NCI-H2081 (cell line): ENCODE data around the gene LCN10.
"Not testable (repeated sequence)": the region's sequence is repeated elsewhere in the genome, so short reads cannot be mapped to it uniquely, and the experiment has no call there.

Experiments
- DNase-seq, 2 experiments: peaks; one replicate each; lab custom pipeline; 2025; lab: John Stamatoyannopoulos, UW

The LCN10 gene

DNA sequence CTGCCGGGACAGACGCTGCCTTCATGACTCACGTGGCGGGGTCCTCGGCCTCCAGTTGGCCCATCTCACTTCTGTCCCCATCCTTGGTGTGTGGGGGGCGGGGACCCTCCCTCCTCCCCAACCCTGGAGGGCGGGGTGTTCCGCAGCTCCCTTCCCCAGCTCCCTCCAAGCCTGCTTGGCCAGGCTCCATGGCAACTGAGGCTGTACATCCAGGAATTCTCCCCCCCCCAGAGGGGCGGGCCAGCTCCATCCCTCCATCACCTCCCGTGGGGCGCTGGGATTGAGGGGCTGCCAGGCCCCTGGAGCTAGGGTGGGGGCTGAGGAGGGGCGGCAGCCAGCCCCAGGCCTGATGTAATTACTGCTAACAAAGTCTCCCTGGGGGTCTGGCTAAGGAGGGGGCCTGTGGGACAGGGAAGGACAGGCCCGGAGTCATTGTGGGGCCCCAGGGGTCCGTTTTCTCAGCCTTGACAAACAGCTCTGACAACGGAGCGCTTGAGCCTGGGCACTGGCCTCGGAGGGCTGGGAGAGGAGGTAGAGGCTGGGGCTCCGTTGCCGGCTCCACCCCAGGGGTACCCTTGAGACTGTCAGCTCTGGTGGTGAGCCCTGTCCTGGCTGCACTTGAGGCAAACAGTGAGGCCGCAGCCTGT, 22.4 kb downstream of the LCN10 start:
- DNase-seq = peak; percentile 46 to 56

DNA sequence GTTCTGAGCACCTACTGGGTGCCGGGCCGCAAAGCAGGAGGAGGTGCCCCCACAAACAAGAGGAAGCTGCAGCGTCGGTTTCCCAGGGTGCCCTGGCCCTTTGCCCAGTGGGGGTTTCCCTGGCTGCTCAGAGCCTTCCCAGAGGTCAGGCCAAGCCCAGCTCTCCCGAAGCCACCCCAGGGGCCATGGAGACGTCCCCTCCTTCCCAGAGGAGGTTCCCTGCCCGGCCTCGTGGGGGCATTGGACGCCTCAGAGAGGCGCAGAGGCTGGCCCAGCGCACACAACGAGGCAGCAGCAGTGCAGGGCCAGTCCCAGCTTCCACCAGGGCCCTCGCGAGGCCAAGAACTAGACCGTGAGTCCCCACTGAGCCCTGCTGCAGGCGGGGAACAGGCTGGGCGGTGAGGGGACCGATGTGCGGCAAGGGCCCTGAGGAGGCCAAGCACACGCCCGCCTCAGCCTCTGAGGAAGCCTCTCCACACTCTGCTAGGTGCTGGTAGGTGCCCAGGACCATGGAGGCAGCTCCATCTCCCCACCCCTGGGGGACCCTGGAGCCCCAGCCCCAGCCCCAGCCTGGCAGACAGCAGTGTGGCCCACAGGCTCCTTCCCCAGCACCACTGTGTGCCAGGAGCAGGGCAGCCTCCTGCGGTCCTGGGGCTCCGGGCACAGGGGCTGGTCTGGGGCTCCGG, 23.4 kb downstream of the LCN10 start:
- no peak for DNase-seq

DNA sequence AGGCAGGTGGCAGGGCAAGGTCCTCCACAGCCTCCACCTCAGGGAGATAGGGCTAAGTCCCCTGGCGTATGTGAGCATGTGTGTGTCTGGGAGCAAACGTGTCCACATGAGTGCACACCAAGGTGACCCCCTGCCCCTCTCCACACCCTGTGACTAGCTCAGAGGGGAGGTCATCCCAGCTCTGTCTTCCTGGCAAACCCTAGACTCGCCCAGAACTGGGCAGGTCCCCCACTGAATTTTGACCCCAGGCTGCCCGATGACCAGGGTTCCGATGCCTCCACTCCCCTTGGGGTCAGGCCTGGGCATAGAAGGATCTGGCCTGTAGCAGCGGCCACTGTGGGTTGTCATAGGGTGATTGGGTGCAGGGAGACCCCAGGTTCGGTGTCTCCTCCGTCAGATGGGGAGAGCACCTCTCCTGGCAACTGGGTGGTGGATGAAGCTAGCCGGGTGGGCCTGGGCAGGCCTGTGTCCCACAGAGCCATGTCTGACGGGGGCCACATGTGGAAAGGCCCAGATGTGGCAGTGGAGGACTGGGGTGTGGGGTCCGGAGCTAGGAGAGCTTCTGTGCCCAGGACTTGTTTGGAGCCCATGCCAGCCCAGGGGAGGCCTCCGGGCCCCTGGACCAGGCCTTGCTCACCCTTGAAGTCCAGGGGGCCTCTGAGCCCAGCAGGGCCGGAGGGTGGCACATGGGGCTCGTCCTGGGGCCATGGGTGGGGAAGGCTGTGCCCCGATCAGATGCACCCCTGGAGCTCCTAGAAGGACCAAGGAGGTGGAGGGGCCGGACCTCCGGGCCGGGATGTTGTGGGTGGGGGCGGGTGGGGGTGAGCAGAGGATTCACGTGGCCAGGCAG, 24.2 kb downstream of the LCN10 start:
- no peak for DNase-seq

DNA sequence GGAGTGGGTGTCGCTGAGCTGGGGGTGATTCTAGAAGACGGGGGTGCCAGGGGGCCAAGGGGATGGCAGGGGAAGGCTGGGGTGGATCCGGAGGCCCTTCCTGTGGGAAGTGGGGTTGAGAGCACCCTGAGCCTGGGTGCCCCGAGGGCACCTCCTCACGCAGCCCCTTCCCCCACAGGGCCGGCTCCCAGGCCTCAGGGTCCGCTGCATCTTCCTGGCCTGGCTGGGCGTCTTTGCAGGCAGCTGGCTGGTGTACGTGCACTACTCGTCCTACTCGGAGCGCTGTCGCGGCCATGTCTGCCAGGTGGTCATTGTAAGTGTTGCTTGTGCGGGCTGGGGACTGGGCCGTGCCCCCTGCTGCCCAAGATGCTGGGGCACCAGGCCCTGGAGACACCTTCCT, 25.3 kb downstream of the LCN10 start:
- DNase-seq = no peak

DNA sequence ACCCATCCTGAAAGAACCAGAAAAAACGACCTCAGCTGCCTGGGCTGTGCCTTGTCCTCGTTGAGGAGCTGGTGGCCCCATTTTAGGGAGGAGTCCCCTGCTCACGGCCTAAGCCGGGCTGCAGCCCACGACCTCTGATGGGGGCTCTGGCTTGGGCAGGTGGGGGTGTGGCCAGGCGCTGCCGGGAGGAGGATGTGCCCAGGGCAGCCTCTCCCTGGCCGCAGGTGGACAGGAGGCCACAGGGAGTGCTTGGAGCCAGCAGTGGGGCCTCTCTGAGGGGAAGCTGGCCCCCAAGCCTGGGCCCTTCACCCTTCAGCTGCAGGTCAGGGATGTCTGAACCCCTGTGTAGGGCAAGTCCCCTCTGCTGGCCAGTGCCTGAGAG, 27.9 kb downstream of the LCN10 start:
- DNase-seq = no peak

DNA sequence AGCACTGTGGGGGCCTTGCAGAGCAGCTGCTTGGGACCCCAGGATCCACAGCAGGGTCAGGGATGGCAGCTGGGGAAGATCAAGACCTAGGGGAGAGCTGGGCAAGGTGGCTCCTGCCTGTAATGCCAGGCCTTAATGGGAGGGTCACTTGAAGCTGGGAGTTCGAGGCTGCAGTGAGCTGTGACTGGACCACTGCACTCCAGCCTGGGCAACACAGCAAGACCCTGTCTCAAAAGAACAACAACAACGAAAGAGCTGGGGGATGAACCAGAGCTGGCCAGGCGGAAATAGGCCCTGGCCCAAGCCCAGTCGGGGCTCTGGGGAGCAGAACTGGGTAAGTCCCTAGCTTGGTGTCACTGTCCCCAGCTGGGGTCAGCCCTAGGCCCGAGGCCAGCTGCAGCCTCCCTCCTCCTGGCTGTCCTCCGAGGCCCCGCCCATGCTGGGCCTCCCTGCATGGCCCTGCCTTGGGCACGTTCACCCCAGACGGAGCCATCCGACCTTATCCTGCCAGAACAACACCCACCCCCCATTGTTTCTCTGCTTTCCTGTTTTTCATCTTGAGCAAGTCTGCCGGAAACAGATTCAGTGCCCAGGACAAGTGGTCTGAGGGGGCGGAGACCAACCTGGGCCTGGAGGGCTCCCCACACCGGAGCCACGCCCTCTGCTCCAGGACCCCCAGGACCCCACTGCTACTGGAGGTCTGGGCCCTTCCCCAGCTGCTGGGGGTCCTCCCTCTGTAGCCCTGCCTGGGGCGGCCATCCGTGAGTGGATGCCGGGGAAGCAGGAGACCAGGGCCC, 28.4 kb downstream of the LCN10 start:
- DNase-seq = no peak

DNA sequence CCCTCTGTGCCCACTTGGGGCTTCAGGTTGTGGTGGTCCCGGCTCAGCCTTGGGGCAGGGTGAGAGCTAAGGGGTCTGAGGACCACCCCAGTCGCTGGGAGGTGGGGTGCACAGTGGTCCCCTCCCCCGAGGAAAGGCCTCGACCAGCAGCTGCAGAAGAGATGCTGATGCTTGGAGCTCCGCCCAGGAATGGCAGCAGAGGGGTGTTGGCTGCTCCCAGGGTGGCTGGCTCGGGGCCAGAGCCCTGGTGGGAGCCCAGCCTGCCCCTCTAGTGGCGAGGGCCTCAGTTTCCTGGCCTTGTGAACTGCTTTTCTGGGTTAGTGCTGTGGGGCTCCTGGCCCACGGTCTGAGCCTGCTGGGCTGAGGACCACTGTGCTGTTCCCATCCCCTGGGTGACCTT, 29.2 kb downstream of the LCN10 start:
- peak; percentile 12 to 63 for DNase-seq

DNA sequence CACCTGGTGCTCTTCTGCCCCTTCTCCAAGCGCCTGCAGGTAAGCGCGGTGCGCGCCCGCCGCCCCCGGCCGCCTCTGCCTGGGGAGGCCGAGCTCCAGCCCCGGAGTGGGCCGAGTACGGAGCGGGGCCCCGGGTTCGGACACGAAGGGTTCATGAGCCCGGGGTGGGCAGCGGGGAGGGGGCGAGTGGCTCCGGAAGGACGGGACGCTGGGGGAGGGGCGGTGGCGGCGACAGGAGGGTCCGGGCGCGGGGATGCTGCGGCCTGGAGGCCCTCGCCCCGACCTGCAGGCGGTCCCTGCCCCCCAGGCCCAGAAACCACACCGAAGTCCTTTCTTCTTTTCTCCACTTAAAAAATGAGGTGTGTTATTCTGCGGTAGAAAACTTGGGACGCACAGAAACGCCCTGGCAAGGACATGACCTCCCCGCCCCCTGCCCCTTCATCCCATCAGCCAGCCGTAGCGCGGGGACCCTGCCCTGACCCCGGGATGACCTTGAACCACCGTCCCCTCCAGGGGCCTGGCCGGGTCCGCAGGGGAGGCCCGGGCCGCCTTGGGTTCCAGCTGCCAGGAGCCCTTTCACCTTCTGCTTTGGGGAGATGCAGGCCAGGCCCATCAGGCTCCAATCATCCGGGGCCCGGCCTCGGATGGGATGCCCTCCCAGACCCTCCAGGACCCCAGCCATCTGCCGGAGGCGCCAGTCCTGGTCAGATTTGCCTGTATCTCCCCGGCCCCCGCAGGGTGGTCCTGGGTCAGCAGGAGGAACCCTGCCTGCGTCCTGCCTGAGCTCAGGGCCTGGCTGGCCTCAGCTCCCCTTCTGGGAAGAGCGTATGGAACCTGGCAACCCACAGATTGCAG, 29.8 kb downstream of the LCN10 start:
- no peak for DNase-seq

DNA sequence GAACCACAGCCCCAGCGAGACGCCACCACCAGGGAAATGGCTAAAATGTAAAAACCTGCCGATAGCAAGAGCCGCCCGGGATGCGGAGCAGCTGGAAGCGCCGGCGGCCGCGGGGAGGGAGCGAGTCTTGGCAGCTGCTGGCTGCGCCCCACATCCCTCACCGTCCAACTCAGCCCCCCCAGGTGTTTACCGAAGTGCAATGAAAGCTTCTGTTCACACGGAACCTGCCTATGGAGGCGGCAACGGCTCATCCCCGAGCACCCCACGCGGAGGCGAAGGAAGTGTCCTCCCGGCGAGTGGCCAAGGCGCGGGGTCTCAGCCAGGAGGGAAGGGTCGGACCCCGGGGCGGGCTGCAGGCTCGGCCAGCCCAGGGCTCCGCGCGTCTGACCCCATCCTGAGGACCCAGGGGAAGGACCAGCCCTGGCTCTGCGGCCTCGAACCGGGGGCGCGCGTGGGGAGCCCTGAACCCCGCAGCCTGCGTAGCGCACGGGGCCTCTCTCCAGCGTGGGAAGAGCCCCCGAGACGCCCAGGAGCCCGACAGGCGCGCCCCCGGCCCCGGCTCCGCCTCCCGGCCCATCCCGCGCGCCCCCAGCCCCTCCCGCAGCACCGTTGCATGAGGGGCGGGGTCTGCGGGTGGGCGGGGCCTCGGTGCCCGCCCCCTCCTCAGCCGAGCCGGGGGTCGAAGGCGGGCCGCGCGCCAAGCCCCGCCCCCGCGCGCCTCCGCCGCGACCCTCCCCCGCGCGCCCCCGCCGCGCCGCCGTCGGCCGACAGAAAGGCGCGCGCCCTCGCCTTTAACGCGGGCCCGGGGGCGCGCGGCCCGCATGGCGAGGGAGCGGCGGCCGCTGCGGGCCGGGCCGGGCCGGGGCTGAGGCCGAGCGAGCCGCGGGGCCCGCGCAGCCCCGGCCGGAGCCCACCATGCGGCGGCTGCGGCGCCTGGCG, 30.7 kb downstream of the LCN10 start, which contains the start of gene DIPK1B:
TSS of gene DIPK1B (plus strand) at position 822 of the 939 bp plus-strand sequence. CDS start at position 916, 94 bp downstream.
- DNase-seq = peak; percentile 73 to 86

DNA sequence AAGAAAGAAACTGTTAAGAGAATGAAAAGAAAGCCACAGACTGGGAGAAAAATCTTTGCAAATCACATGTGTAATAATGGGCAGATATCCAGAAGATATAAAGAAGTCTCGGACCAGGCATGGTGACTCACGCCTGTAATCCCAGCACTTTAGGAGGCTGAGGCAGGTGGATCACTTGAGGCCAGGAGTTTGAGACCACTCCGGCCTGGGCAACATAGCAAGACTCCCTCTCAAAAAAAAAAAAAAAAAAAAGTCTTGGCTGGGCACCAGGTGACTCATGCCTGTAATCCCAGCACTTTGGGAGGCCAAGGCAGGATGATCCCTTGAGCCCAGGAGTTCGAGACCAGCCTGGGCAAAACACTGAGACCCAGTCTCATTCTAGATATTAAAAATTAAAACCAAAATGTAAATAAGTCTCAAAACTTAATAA, 31.5 kb downstream of the LCN10 start:
- DNase-seq = not testable (repeated sequence)

DNA sequence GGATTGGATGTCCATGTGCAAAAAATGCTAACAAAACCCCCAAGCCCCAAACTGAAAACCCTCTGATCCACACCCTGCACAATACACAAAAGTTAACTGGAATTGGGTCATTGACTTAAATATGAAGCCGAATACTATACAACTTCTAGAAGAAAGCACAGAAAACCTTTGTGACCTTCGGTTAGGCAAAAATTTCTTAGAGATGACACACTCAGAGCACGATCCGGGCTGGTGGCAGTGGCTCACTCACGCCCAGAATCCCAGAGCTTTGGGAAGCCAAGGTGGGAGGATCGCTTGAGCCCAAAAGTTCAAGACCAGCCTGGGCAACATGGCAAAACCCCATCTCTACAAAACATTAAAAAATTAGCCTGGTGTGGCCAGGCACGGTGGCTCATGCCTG, 32.2 kb downstream of the LCN10 start:
- DNase-seq = no peak

DNA sequence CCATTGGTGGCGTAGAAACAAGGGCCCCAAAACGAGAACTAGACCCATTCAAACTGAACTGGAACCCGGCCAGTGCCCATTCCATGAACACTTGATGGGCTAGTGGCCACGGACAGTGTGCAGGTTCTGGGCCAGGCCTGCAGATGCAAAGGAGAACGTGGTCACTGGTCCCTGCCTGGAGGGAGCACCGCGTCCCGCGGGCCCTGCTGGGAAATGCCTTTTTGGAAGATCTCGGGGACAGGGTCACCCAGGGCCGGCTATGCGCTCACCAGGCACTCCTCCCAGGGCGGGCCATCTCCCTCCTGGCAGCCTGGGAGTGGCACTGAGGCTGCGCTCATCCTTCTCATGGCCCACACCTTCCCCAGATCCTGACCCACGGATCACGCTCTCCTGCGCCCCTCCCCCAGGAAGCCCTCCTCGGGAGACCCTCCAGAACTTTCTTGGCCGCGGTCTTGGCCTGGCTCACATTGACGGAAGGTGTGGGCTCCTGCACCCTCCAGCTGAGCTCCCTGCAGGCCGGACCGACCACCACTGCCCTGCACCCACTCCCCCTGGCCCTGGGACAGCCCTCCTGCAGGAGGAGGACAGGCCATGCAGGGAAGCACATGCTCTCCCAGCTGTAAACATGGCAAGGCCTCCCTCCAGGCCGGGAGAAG, 33.2 kb downstream of the LCN10 start:
- no peak for DNase-seq

DNA sequence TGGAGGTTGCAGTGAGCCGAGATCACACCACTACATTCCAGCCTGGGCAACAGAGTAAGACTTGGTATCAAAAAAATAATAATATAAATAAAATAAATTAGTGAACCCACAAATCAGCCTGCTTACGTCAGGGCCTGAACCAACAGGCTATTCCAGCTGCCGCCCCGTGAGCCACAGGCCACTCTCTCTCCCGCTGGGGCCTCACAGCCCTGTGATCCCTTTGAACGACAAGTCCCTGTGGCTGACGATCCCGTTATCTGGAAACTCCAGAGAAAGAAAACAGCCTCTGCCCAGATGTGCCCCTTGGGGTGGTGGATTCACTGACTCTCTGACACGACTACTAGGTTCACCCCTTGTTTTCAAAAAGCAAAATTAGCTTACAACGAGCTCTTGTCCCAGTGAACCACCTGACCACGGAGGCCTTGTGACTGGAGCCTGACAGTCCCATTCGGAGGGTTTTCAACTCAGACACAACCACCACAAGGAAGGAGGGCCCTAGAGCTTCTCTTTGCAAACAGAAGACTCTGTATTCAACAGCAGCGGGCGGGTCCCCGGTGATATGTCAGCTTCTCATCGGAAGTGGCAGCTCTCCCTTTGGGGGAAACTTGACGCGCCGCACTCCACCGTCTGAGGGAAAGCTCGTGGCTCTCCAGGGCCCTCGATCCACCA, 34.8 kb downstream of the LCN10 start:
- no peak for DNase-seq

DNA sequence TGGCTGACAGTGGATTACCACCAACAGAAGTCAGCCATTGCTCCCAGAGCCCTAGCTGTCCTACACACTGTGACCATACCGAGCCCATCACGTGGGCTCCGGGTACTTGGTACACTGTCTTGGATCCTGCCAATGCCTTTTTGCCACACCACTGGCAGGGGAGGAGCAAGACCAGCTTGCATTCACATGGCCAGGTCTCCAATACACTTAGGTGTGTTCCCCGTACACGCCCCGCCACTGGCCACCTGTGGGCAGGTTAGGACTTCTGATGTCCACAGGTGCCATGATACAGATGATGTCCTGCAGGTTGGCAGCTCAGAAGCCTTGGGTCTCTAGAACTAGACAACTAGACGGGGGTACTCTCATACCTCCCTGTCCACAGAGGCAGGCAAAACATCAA, 35.7 kb downstream of the LCN10 start:
- DNase-seq = no peak

DNA sequence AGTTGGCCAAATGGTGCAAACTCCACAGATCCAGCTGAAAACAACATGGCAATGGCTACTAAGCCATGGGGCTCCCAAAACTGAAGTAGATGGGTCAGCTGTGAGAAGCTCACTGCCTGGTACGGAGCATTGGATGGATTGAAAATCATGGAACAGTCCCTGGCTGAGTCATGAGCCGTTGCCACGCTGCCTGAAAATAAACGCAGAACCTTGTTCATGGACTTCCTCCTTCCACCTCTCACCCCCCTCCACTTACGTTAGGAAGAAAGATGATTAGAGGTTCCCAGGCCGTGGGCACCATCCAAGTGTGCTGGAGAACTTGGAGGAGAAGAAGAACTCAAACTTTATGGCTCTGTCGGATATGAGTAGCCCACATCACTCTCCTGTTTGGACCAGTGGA, 37.2 kb downstream of the LCN10 start:
- no peak for DNase-seq

DNA sequence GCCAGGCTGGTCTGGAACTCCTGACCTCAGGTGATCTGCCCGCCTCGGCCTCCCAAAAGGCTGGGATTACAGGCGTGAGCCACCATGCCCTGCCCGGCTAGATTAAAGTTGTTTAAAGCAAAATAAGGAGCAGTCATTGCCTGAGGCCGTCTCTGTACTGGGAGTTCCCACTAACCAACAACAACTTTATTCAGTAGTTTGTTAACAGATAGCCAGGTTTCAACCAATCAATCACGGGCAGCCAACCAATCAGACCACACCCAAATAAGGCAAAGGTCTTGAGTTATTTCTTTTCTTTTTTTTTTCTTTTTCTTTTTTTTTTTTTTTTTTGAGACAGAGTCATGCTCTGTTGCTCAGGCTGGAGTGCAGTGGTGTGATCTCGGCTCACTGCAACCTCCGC, 38.0 kb downstream of the LCN10 start:
- not testable (repeated sequence) for DNase-seq

DNA sequence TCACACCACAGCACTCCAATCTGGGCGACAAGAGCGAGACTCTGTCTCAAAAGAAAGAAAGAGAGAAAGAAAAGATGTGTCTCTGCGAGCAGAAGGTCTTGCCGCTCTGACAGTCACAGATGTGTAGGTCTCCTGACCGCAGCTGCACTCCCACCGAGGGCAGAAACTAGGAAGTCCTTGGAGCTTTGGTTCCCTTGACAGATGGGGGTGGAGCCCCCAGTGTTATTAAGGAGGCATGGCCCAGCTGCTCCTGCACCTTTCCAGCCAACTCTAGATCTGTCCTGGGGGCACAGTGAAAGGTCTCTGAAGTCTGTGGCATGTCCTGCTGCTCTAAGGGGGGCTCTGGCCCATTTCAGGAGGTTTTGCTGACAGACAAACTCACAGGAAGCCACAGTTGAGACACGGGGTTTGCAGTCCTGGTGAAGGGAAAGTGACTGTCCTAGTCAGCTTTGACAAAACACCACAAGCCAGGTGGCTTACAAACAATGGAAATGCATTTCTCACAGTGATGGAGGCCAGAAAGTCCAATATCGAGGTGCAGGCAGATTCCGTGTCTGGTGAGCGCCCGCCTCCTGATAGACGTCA, 39.4 kb downstream of the LCN10 start:
- no peak for DNase-seq

DNA sequence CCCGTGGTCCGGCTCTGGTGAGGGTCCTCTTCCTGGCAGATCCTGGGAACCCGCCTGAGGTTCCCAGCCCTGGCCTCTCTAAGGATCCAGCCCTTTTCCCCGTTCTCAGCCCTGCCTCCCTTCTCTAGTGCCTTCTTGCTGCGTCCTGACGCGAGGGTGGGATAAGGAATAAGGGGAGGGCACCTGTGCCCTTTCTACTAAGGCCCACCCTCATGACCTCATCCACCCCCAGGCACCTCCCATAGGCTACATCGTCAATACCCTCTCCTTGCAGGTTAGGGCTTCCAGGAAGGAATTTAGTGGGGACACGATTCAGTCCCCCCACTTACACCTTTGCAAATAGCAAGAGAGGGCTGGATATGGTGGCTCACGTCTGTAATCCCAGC, 41.1 kb downstream of the LCN10 start:
- DNase-seq = no peak
